IgD-negative memory B cell (primary cell): Measurements from ENCODE around the gene C2CD4B. TPM values are rescaled to one million over a fixed set of nuclear protein-coding genes. Genes with fewer than 3 reads are reported as not detected.

Experiments used
- H3K27ac Mint-ChIP-seq, 3 donors: one replicate each; pipeline ENCODE4 v1.8.0; 2020 to 2022; ENCODE audit warnings: mild to moderate bottlenecking in 3 of 3, mixed read lengths in 3 of 3, moderate library complexity in 1 of 3
- H3K27me3 Mint-ChIP-seq: one replicate; pipeline ENCODE4 v1.8.0; 2021; ENCODE audit warnings: mixed read lengths
- H3K36me3 Mint-ChIP-seq: one replicate; pipeline ENCODE4 v1.8.0; 2020; ENCODE audit warnings: mild to moderate bottlenecking, mixed read lengths
- H3K4me1 Mint-ChIP-seq, 3 donors: one replicate each; pipeline ENCODE4 v1.8.0; 2020 to 2022; ENCODE audit warnings: mixed read lengths in 3 of 3, mild to moderate bottlenecking in 1 of 3
- H3K4me3 Mint-ChIP-seq, 4 donors: one replicate each; pipeline ENCODE4 v1.8.0; 2020 to 2022; ENCODE audit warnings: mild to moderate bottlenecking in 4 of 4, mixed read lengths in 4 of 4, moderate library complexity in 3 of 4
- H3K9me3 Mint-ChIP-seq, 3 donors: one replicate each; pipeline ENCODE4 v1.8.0; 2020 to 2021; ENCODE audit warnings: mixed read lengths in 3 of 3, mild to moderate bottlenecking in 1 of 3
- polyA plus RNA-seq: library from polyadenylated mRNA; unstranded; fragments of 300-500 nt; fragmentation: Illumina TruSeq; gene quantifications from one replicate; pipeline ENCODE4 v1.2.3, GENCODE V29; 2021

Gene C2CD4B
- polyA plus RNA-seq, 1 donor from 2014 or later: not detected

DNA sequence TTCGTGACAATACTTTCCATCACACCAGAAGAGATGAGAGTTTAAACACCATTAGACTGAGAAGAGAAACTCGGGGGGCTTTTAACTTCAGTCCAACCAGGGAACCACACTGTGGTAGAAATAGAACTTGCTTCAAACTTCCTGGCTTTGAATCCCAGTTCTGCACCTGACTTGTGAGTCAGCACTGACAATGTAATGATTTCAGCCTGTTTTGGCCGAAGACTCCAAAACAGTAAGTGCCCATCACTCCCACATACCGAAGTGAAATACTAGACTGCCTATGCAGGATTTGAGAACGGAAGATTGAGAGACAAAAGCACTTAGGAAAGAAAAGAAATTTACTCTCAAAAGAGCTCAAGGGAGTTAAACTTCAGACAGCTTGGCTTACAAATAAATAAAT is 27.0 kb downstream of the C2CD4B start:
- Mint-ChIP-seq H3K9me3 (peaks cover 0 to 8% (median 3%) of the 10 kb centered on the region in 3 donors), H3K36me3 (peaks cover 2% of the 10 kb centered on the region), H3K27ac (no peak overlapping the region)

DNA sequence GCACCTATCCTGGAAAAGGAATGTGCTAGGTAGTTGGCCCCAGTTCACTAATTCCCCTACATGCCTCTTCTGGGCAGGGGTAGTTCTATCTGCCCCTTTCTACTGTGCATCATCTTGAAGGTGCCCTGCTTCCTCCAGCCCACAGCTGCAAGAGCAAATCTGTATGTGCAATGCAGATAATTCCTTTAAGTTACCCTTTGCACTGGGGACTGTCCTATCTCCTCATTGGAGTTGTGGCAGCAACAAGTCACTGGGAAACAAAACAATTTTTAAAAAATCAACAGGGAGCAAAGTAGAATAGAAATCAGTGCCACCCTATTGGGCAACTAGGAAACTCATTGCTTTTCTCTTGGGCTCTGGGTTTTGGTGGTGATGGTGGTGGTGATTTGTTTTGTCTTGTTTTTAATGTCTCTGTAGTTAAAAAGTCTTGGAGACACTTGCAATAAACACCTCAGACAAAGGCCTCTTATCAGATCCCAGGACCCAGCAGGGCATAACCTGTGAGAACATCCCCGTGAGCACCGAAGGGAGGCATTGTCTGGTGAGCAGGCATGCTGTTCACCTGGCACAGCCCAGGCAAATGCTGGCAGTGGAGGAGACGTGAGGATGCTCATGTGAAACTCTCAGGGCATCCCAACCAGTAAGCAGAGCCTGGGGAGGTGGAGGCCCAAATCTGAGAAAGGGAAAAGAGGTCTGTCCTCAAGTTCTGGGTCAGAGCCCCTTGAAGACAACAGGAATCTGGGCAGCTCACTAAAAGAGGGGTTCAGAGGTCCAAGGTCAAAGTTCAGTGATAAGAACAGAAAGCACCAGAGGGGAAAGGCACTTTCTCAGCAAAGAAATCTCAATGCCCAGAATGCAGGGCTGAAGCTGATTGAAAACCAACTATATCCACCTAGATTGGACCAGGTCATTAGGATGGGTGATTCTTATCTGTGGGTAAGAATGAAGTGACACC is 27.9 kb downstream of the C2CD4B start:
- peaks cover 2% of the 10 kb centered on the region for H3K36me3 Mint-ChIP-seq
- no peaks in the 10 kb centered on the region for H3K4me1 Mint-ChIP-seq
- H3K4me3 Mint-ChIP-seq: no peak overlapping the region
- peak overlapping the region in 1 of 3 donors; percentile 21 for H3K27ac Mint-ChIP-seq
- H3K9me3 Mint-ChIP-seq: peaks cover 0 to 8% (median 3%) of the 10 kb centered on the region in 3 donors
- peaks cover 13% of the 10 kb centered on the region for H3K27me3 Mint-ChIP-seq

More for the DNA sequence above, 27.0 kb downstream of the C2CD4B start:
- Mint-ChIP-seq H3K4me3 (no peak overlapping the region), H3K4me1 (no peaks in the 10 kb centered on the region), H3K27me3 (peaks cover 13% of the 10 kb centered on the region)

DNA sequence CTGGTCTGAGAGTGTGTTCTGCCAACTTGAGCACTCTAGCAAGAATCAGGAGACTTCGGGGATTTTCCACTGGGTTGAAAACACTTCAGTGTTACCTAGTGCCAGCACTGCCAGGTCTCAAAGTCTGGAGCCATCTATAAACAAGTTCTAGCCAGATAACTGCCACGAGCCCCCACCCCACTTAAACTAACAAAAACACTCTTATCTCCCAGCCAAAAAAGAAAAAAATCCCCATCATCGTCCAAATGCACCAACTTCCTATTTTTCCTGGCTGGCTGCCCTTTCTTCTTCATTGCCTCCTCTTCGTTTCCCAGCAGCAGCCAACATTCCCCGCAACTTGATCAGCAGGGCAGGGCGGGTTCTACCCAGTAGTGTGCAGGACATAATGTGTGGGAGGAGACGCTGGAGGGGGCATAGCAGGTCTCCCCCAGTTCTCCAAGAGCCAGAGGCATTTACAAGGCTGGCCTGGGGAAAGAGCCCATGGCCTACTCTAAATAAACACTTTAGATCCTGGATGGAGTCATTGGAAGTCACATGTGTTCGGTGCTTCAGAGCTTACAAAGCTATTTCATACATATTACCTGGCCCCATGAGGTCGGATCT is 29.5 kb downstream of the C2CD4B start:
- no peak overlapping the region for H3K27ac Mint-ChIP-seq
- H3K4me1 Mint-ChIP-seq: no peaks in the 10 kb centered on the region
- no peak overlapping the region for H3K4me3 Mint-ChIP-seq
- peaks cover 0 to 8% (median 3%) of the 10 kb centered on the region in 3 donors for H3K9me3 Mint-ChIP-seq
- no peaks in the 10 kb centered on the region for H3K36me3 Mint-ChIP-seq
- peaks cover 13% of the 10 kb centered on the region for H3K27me3 Mint-ChIP-seq

DNA sequence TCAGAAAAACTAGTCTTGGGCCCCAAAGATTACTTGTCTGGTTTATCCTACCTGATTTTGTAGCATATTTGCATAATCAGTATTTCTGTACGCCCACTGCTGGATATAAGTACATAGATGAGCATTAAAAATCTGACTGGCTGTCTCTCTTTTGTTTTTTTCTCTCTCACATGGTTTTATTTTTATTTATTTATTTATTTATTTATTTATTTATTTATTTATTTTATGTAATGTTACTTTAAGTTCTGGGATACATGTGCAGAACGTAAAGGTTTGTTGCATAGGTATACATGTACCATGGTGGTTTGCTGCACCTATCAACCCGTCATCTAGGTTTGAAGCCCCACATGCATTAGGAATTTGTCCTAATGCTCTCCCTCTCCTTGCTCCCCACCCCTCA is 31.9 kb downstream of the C2CD4B start:
- peaks cover 0 to 1% (median 0%) of the 10 kb centered on the region in 3 donors for H3K4me1 Mint-ChIP-seq
- no peak overlapping the region for H3K4me3 Mint-ChIP-seq
- no peak overlapping the region for H3K27ac Mint-ChIP-seq
- peaks cover 4% of the 10 kb centered on the region for H3K27me3 Mint-ChIP-seq
- H3K9me3 Mint-ChIP-seq: peaks cover 0 to 8% (median 3%) of the 10 kb centered on the region in 3 donors
- H3K36me3 Mint-ChIP-seq: no peaks in the 10 kb centered on the region

DNA sequence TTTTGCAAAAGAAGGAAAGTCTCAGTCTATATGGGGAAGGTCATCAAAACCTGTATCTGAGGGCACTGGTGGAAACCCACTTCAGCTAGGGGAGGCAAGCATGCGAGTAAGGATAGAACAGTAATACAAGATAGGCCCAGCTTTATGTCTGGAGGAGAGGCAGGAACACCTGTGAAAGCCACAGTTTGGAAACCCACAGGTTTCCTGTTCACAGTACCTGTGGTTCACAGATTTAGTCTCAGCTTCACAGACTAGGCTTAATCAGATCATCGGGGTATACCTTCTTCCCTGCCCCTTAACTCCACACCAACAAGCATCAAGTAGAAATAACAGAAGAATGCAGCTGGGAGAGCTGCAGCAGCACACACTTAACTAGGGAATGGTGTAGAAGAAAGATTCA is 36.2 kb downstream of the C2CD4B start:
- H3K27me3 Mint-ChIP-seq: peaks cover 1% of the 10 kb centered on the region
- H3K36me3 Mint-ChIP-seq: no peaks in the 10 kb centered on the region
- H3K27ac Mint-ChIP-seq: no peak overlapping the region
- H3K9me3 Mint-ChIP-seq: peaks cover 0 to 4% (median 3%) of the 10 kb centered on the region in 3 donors
- H3K4me3 Mint-ChIP-seq: no peak overlapping the region
- peaks cover 15 to 18% (median 17%) of the 10 kb centered on the region in 3 donors for H3K4me1 Mint-ChIP-seq

DNA sequence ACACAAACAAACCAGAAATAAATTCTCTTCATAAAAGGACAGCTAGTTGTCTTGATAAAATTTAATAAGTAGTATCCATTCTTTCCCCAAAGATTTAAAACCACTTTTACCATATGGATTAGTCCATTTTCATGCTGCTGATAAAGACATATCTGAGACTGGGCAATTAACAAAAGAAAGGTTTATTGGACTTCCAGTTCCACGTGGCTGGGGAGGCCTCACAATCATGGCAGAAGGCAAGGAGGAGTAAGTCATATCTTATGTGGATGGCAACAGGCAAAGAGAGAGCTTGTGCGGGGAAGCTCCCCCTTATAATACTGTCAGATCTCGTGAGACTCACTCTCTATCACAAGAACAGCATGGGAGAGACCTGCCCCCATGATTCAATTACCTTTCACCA is 38.7 kb downstream of the C2CD4B start:
- Mint-ChIP-seq H3K27ac (no peak overlapping the region), H3K4me1 (peaks cover 15 to 20% (median 18%) of the 10 kb centered on the region in 3 donors), H3K9me3 (peaks cover 0 to 3% (median 0%) of the 10 kb centered on the region in 3 donors), H3K27me3 (peaks cover 1% of the 10 kb centered on the region), H3K4me3 (no peak overlapping the region), H3K36me3 (no peaks in the 10 kb centered on the region)

DNA sequence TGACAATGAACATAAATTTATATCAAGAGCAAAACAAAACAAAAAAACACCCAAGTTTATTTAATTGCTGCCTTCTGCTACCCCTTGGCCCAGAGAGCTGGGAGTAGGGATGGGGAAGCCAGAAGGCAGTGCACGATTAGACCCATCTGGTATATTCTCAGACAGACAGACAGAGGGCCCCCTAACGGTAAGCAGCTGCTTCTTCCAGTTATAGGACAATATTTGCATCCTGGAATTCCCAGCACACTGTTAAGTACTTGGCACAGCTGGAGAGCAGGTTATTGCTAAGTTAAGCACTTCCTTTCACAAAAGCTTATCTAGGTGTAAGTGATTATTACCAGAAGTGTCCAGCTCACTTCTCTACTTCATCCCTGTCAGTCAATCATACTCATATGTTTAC is 39.3 kb downstream of the C2CD4B start:
- Mint-ChIP-seq H3K4me1 (peaks cover 15 to 20% (median 18%) of the 10 kb centered on the region in 3 donors), H3K9me3 (peaks cover 0 to 3% (median 0%) of the 10 kb centered on the region in 3 donors), H3K4me3 (no peak overlapping the region), H3K27ac (peak overlapping the region in 1 of 3 donors; percentile 36), H3K36me3 (no peaks in the 10 kb centered on the region), H3K27me3 (peaks cover 1% of the 10 kb centered on the region)

DNA sequence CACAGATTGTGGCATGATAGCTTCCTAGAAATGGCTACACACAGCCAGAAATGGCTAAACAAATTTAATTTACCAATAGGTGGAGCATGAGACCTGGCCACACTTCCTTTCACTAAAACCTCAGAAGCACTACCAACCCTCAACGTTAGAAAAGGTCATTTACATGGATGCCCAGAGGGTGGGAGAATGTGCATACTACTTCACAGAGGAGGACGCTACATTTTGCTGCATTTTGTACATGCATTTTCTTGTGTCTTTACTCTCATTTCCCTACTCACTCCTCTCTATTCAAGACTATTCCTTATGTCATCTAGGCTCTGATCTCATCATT is 40.1 kb downstream of the C2CD4B start:
- peak overlapping the region in 2 of 4 donors; percentile 4 to 26 for H3K4me3 Mint-ChIP-seq
- H3K9me3 Mint-ChIP-seq: peaks cover 0 to 3% (median 0%) of the 10 kb centered on the region in 3 donors
- peaks cover 1% of the 10 kb centered on the region for H3K27me3 Mint-ChIP-seq
- H3K27ac Mint-ChIP-seq: peak overlapping the region in 1 of 3 donors; percentile 71
- peaks cover 2% of the 10 kb centered on the region for H3K36me3 Mint-ChIP-seq
- peaks cover 15 to 20% (median 18%) of the 10 kb centered on the region in 3 donors for H3K4me1 Mint-ChIP-seq

DNA sequence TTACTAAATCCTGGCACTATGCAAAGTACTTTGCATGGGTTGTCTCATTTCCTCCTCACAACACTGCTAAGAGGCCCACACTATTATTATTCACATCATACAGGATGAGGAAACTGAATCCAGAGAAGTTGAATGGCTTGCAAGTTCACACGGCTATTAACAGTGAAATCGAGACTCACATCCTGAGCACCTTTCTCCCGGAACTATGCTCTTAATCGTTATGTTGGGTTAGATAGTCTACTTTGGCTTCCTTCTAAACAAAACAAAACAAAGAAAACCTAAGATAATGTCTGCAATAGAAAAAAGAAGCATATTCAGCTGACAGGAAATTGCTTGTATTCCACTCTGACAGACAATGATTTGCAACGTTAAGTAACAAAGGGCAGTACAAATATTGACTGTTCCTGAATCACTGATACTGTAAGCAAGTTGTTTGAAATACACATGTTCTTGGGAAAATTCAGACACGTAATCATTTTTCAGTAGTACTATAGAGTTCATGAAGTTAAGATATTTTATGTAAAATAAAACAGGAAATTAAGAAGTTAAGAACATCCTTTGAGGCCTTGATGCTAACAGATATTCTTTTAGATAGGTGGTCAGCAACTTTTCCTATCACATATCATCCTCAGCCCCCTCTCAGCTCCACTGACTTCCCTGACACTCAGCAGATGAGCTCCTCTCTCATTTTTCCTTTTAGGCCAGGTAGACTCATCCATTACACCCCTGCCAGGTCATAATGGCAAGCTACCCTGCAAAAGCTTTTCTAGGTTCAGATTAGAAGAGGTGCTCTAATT is 40.7 kb downstream of the C2CD4B start:
- H3K27me3 Mint-ChIP-seq: peaks cover 1% of the 10 kb centered on the region
- peaks cover 15 to 21% (median 18%) of the 10 kb centered on the region in 3 donors for H3K4me1 Mint-ChIP-seq
- H3K4me3 Mint-ChIP-seq: peak overlapping the region in 2 of 4 donors; percentile 56 to 64
- H3K36me3 Mint-ChIP-seq: peaks cover 3% of the 10 kb centered on the region
- H3K27ac Mint-ChIP-seq: peak overlapping the region in 1 of 3 donors; percentile 71
- H3K9me3 Mint-ChIP-seq: peaks cover 0 to 3% (median 0%) of the 10 kb centered on the region in 3 donors

DNA sequence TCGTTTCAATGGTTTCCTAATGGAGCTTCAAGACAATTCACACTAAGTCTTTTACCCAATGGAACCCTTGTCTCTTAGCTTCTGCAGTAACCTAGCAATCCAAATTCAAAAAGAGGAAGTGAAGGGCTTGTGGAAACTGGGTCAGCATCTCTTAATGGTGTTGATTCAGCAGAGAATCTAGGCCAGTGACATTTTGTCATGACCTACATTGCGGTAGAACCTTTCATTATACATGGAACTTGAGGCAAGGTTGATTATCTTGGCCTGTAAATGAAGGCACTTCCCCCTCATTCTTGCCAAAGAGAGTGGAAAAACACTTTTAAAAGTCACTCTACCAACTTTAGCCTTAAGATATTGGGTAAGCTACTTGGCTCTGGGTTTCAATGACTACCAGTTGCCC is 42.8 kb downstream of the C2CD4B start:
- Mint-ChIP-seq H3K27ac (no peak overlapping the region), H3K4me3 (no peak overlapping the region), H3K9me3 (peaks cover 0 to under 1% (median 0%) of the 10 kb centered on the region in 3 donors), H3K27me3 (peaks cover 3% of the 10 kb centered on the region), H3K4me1 (peaks cover 15 to 20% (median 18%) of the 10 kb centered on the region in 3 donors), H3K36me3 (peaks cover 3% of the 10 kb centered on the region)

DNA sequence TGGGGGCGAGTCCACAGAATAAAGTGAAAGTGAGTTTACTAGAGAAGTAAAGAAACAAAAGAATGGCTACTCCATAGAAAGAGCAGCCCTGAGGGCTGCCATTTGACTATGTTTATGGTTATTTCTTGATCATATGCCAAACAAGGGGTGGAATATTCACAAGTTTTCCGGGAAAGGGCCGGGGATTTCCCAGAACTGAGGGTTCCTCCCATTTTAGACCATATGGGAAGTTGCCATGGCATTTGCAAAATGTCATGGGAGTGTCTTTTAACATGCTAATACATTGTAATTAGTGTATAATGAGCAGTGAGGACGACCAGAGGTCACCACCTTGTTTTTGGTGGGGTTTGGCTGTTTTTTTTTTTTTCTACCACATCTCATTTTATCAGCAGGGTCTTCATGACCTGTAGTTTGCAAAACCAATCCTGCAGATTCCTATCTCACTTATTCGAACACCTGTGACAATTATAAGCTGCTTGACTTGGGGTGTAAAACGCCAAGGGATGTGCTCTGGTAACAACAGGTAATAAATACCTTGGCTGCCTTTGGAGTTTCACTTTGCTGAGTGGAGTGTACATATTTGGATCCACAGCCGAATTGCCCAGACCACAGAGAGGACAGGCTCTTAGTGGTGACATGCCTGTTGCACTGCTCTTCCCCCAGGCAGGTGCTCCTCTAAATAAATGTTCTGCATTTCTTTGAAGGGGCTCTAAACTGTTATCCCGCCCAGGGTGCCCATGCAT is 43.6 kb downstream of the C2CD4B start:
- H3K27me3 Mint-ChIP-seq: peaks cover 3% of the 10 kb centered on the region
- H3K36me3 Mint-ChIP-seq: peaks cover 3% of the 10 kb centered on the region
- no peaks in the 10 kb centered on the region for H3K9me3 Mint-ChIP-seq
- no peak overlapping the region for H3K27ac Mint-ChIP-seq
- H3K4me1 Mint-ChIP-seq: peaks cover 15 to 20% (median 18%) of the 10 kb centered on the region in 3 donors
- no peak overlapping the region for H3K4me3 Mint-ChIP-seq

DNA sequence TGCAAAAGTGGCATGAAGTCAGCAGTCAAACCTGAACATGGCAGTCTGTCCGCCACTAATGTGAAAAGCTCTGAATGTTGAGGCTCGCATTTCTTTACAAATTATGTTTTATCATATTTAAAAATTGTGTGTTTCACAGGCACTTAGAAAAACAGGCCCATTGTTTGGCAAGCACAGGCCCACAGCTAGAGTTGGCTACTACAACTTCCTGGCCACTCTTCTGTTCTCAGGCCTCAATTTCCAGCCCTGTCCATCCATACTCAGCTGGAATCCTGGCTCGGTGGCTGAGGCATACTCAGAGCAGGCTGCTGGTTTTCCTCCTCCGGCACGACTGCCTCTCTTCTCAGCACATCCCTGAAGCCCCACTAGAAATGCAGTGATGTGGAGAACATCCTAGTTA is 44.3 kb downstream of the C2CD4B start:
- Mint-ChIP-seq H3K9me3 (peaks cover 0 to 2% (median 0%) of the 10 kb centered on the region in 3 donors), H3K4me3 (no peak overlapping the region), H3K36me3 (peaks cover 3% of the 10 kb centered on the region), H3K4me1 (peaks cover 14 to 20% (median 18%) of the 10 kb centered on the region in 3 donors), H3K27ac (no peak overlapping the region), H3K27me3 (peaks cover 4% of the 10 kb centered on the region)

DNA sequence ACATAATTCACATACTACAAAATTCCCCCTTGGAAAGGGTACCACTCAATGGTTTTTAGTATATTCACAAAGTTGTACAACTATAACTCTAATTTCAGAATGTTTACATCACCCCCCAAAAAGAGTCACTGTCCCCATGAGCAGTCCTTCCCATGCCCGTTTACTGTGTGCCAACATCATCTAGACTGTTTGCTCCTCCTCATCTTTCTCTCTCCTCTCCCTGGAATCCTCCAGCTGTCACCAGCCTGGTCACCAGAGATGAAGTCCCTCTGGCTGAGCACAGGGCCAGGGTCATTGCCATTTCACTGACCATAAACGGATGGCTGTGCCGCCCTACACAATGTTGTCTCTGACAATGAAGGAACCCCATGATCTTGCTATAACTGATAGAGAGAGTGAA is 45.2 kb downstream of the C2CD4B start:
- peaks cover 5 to 12% (median 10%) of the 10 kb centered on the region in 3 donors for H3K4me1 Mint-ChIP-seq
- peaks cover 3% of the 10 kb centered on the region for H3K36me3 Mint-ChIP-seq
- H3K4me3 Mint-ChIP-seq: no peak overlapping the region
- H3K27me3 Mint-ChIP-seq: peaks cover 5% of the 10 kb centered on the region
- no peak overlapping the region for H3K27ac Mint-ChIP-seq
- H3K9me3 Mint-ChIP-seq: peaks cover 0 to 2% (median 0%) of the 10 kb centered on the region in 3 donors

DNA sequence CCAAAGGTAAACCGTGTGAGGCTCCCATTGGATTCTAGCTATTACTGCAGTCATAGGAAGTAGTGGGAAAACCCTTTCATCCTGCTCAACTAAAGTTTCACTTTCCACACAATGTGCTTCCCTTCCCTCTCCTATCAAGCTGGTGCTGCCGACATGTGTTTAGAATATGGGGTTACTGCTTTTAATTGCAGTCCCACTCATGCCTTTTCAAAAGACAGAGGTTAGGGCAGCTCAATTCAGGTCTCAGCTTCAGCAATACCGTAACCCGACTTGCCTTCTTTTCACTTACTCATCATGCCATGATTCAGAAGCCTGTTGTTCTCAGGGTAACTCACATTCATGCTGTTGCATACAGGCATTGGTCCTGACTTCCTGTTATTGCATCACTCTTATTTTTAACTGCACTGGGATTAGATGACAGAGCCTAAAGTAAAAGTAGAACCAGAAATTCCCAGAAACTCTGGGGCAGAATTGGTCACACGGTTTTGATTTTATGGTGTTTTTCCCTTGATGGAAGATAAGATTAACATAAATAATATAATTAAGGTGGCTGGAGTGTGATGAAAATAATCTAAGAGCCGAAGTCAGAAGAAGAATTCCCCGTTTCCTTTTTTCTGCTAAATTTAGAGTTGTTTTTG is 45.7 kb downstream of the C2CD4B start:
- peaks cover 0 to 2% (median 0%) of the 10 kb centered on the region in 3 donors for H3K9me3 Mint-ChIP-seq
- peaks cover 5% of the 10 kb centered on the region for H3K27me3 Mint-ChIP-seq
- H3K36me3 Mint-ChIP-seq: peaks cover 3% of the 10 kb centered on the region
- H3K4me3 Mint-ChIP-seq: no peak overlapping the region
- H3K27ac Mint-ChIP-seq: no peak overlapping the region
- peaks cover 2 to 7% (median 4%) of the 10 kb centered on the region in 3 donors for H3K4me1 Mint-ChIP-seq
